Heart left ventricle (tissue), 13 donors: Measurements from ENCODE around the gene REEP5.

Experiments
- POLR2A ChIP-seq, 2 donors: fragments of 450-650 bp; IDR thresholded peaks; one replicate each; pipeline ENCODE4 v1.6.1; 2017; ENCODE audit warnings: antibody characterized with exemption in 2 of 2, mild to moderate bottlenecking in 2 of 2, moderate library complexity in 2 of 2
- TF ChIP-seq, protein P1 (sequence below), 12 donors: fragments of 200-600 bp; sonication (generic) in 4 of 12; IDR thresholded peaks; one replicate each; pipeline versions ENCODE4 v1.5.0 to v1.8.0; 2018 to 2022; ENCODE audit warnings: antibody characterized with exemption in 12 of 12, mild to moderate bottlenecking in 5 of 12
- donor health status: ischemic (EF 13 %, LVEDD 7.1; RV severe dilation, severe dysfunction).
- donor health status: DM: no; HTN: yes; CAD: no.
- donor health status: DM: no; HTN: no; CAD: no.
- donor health status: ischemic (EF 25% LVEDD 6.9; RV normal size, moderate dysfunction).
- donor health status: ischemic (EF 25% LVEDD 5.7; RV mildly dilated, moderate dysfunction).
- donor health status: ischemic (EF 35%, LVEDD 5.7; RV mildly dilated, moderate dysfunction).
- donor health status: nonischemic (EF 11% LVEDD 7.7; RV severe dilation, severe dysfunction).
- donor health status: DM: yes; HTN: yes; CAD: no.
- donor health status: PGD.
- donor health status: ischemic (EF 29% LVEDD 5.4; RV normal size, mild dysfunction).
- donor health status: nonischemic (EF 23%, LVEDD 6.1; RV moderate dilation, normal function).

DNA sequence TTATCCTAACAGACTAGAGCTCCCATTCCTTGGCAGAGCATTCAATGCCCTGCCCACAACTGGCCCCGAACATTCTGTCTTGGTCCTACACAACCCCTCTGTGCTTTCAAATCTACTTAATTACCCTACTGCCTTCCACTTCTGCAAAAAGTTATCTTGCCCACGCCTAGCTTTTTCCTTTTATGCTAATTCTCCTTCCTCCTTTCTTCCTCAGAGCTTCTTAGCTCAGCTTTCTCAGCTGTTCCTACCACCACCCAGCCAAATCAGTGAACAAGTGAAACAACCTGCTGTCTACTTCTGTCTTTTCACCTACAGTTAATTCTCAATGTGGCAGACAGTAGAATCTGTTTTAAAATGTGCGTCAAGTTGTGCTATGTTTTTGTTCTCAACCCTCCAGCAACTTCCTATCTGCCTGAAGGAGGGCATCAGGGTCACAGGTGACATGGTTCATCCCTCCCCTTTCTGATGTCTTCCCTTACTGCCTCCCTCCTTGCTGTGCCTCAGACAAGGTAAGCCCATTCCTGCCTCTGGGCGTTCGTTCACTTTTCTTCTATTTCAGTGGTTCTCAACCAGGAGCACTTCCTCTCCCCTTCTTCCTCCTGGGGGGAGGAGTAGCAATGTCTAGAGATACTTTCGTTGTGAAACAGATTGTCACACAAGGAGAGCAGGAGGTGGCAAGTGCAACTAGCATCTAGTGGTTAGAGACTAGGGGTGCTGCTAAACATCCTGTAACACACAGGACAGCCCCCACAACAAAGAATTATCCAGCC, 1.3 kb upstream of the REEP5 start:
- TF ChIP-seq, protein P1, sequence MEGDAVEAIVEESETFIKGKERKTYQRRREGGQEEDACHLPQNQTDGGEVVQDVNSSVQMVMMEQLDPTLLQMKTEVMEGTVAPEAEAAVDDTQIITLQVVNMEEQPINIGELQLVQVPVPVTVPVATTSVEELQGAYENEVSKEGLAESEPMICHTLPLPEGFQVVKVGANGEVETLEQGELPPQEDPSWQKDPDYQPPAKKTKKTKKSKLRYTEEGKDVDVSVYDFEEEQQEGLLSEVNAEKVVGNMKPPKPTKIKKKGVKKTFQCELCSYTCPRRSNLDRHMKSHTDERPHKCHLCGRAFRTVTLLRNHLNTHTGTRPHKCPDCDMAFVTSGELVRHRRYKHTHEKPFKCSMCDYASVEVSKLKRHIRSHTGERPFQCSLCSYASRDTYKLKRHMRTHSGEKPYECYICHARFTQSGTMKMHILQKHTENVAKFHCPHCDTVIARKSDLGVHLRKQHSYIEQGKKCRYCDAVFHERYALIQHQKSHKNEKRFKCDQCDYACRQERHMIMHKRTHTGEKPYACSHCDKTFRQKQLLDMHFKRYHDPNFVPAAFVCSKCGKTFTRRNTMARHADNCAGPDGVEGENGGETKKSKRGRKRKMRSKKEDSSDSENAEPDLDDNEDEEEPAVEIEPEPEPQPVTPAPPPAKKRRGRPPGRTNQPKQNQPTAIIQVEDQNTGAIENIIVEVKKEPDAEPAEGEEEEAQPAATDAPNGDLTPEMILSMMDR (IDR thresholded peaks at IDR 0.05) = no peak
- no peak for TF ChIP-seq POLR2A (IDR thresholded peaks at IDR 0.05)
